ENCODE measurements around the gene OSCAR. TPM values are rescaled to one million over a fixed set of nuclear protein-coding genes. Genes with fewer than 3 reads are reported as not detected.
A peak's percentile ranks its signal among the peaks of the same experiment; 100 is the strongest.

OSCAR gene
- total and polyA plus RNA-seq, 2 of the 13 experiments (the other 11 are each of a cell fraction or from before 2014, with no cell fraction given): 1.9 TPM; not detected in 1

DNA sequence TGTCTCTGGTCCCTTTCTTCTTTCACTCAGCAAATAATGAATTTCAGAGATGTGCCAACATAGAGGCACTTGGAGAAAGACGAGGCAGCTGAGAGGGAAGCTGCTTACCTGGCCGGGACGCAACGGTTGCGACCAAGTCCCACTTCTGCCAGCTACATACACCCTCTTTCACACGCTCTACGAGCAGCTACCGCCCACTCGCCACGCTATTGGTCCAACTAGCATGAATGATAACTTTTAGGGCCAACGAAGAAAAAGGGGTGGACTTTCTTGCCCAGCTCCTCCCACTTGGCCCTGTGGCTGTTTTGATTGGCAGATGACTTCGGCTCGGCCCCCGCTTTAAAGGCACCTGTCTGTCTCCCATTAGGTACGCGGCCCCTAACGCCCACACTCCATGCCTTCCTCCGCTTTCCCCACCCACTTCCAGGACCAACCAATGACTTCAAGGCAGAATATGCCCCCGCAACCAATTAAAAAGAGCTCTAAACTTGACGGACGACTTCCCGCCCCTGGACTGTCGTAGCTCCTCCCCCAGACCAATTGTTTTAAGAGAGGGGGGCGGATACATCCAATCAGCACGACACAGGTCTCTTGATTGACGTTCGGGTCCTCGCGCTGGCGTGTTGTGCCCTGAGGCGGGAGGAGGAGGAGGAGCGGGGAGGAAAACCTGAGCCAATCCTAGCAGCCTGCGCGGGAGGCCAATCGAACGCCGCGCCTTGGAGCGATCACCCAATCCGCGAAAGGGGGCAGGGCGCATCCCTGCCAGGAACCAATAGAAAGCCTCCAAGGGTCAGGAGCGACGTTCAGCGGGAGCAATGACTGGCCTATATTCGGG lies 36.5 kb upstream of the OSCAR start (continued):
- TF ChIP-seq, protein P1, sequence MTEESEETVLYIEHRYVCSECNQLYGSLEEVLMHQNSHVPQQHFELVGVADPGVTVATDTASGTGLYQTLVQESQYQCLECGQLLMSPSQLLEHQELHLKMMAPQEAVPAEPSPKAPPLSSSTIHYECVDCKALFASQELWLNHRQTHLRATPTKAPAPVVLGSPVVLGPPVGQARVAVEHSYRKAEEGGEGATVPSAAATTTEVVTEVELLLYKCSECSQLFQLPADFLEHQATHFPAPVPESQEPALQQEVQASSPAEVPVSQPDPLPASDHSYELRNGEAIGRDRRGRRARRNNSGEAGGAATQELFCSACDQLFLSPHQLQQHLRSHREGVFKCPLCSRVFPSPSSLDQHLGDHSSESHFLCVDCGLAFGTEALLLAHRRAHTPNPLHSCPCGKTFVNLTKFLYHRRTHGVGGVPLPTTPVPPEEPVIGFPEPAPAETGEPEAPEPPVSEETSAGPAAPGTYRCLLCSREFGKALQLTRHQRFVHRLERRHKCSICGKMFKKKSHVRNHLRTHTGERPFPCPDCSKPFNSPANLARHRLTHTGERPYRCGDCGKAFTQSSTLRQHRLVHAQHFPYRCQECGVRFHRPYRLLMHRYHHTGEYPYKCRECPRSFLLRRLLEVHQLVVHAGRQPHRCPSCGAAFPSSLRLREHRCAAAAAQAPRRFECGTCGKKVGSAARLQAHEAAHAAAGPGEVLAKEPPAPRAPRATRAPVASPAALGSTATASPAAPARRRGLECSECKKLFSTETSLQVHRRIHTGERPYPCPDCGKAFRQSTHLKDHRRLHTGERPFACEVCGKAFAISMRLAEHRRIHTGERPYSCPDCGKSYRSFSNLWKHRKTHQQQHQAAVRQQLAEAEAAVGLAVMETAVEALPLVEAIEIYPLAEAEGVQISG (CRISPR knock-in tag; IDR thresholded peaks at IDR 0.05): no peak
- TF ChIP-seq ZNF562 (CRISPR knock-in tag; IDR thresholded peaks at IDR 0.05; ENCODE audit: borderline replicate concordance) (no peak), HDAC1 (CRISPR knock-in tag; IDR thresholded peaks at IDR 0.05) (peak; percentile 24; the same call in 1 of the 2 replicates), SMARCE1 (IDR thresholded peaks at IDR 0.05; ENCODE audit: borderline replicate concordance) (no peak), SRSF4 (IDR thresholded peaks at IDR 0.05; ENCODE audit: low read depth, low read length, poor library complexity, severe bottlenecking) (no peak), BRCA1 (CRISPR knock-in tag; IDR thresholded peaks at IDR 0.05) (no peak), TGIF2 (CRISPR knock-in tag; IDR thresholded peaks at IDR 0.05) (0 out of 2 replicates have a peak, but pooled peaks have one; percentile 31), ZNF446 (CRISPR knock-in tag; IDR thresholded peaks at IDR 0.05) (no peak), TEAD2 (CRISPR knock-in tag; IDR thresholded peaks at IDR 0.05) (no peak), KAT8 (CRISPR knock-in tag; IDR thresholded peaks at IDR 0.05) (peak; percentile 64; the same call in 1 of the 2 replicates)
- TF ChIP-seq, protein P2, sequence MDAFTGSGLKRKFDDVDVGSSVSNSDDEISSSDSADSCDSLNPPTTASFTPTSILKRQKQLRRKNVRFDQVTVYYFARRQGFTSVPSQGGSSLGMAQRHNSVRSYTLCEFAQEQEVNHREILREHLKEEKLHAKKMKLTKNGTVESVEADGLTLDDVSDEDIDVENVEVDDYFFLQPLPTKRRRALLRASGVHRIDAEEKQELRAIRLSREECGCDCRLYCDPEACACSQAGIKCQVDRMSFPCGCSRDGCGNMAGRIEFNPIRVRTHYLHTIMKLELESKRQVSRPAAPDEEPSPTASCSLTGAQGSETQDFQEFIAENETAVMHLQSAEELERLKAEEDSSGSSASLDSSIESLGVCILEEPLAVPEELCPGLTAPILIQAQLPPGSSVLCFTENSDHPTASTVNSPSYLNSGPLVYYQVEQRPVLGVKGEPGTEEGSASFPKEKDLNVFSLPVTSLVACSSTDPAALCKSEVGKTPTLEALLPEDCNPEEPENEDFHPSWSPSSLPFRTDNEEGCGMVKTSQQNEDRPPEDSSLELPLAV (CRISPR knock-in tag; conservative IDR thresholded peaks at IDR 0.05; ENCODE audit: low read depth): no peak
- TF ChIP-seq, protein P3, sequence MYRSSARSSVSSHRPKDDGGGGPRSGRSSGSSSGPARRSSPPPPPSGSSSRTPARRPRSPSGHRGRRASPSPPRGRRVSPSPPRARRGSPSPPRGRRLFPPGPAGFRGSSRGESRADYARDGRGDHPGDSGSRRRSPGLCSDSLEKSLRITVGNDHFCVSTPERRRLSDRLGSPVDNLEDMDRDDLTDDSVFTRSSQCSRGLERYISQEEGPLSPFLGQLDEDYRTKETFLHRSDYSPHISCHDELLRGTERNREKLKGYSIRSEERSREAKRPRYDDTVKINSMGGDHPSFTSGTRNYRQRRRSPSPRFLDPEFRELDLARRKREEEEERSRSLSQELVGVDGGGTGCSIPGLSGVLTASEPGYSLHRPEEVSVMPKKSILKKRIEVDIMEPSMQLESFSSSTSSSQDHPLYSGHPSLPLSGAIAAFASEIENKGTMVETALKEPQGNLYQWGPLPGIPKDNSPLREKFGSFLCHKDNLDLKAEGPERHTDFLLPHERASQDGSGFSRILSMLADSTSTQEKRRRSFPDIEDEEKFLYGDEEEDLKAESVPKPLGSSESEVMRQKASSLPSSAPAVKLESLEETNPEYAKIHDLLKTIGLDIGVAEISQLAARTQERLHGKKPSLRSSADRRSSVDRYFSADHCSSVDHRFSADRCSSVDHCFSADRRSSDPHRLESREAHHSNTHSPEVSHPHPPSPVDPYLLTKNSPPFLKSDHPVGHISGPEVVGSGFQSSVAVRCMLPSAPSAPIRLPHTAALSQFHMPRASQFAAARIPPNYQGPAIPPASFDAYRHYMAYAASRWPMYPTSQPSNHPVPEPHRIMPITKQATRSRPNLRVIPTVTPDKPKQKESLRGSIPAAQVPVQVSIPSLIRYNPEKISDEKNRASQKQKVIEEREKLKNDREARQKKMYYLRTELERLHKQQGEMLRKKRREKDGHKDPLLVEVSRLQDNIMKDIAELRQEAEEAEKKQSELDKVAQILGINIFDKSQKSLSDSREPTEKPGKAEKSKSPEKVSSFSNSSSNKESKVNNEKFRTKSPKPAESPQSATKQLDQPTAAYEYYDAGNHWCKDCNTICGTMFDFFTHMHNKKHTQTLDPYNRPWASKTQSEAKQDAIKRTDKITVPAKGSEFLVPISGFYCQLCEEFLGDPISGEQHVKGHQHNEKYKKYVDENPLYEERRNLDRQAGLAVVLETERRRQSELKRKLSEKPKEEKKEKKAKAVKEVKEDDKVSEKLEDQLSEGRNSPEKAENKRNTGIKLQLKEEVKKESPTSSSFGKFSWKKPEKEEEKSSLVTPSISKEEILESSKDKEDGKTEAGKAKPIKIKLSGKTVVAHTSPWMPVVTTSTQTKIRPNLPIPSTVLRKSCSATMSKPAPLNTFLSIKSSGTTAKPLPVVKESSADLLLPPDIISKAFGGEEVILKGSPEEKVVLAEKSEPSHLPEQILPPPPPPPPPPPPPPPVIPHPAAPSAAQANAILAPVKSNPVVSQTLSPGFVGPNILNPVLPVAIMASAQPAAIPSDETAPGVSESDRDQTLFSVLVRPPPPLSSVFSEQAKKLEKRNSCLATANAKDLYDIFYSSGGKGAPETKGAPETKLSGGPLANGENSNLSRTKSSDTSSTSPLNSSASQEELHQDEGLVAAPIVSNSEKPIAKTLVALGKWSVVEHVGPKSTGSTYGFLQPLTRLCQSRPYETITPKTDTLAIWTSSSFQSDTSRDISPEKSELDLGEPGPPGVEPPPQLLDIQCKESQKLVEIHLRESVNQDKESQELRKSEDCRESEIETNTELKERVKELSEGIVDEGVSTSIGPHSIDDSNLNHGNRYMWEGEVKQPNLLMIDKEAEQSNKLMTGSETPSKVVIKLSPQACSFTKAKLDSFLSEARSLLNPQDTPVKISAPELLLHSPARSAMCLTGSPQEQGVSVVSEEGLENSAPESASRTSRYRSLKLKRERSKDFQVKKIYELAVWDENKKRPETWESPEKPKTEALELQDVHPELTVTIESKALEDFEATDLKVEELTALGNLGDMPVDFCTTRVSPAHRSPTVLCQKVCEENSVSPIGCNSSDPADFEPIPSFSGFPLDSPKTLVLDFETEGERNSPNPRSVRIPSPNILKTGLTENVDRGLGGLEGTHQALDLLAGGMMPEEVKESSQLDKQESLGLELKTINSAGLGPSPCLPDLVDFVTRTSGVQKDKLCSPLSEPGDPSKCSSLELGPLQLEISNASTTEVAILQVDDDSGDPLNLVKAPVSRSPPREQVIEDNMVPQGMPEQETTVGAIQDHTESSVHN (CRISPR knock-in tag; IDR thresholded peaks at IDR 0.05): 0 out of 2 replicates have a peak, but pooled peaks have one; percentile 57
- TF ChIP-seq, protein P4, sequence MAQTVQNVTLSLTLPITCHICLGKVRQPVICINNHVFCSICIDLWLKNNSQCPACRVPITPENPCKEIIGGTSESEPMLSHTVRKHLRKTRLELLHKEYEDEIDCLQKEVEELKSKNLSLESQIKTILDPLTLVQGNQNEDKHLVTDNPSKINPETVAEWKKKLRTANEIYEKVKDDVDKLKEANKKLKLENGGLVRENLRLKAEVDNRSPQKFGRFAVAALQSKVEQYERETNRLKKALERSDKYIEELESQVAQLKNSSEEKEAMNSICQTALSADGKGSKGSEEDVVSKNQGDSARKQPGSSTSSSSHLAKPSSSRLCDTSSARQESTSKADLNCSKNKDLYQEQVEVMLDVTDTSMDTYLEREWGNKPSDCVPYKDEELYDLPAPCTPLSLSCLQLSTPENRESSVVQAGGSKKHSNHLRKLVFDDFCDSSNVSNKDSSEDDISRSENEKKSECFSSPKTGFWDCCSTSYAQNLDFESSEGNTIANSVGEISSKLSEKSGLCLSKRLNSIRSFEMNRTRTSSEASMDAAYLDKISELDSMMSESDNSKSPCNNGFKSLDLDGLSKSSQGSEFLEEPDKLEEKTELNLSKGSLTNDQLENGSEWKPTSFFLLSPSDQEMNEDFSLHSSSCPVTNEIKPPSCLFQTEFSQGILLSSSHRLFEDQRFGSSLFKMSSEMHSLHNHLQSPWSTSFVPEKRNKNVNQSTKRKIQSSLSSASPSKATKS (CRISPR knock-in tag; IDR thresholded peaks at IDR 0.05): no peak
